K562 (cell line): ENCODE measurements around the gene PEBP1. TPM values are rescaled to one million over a fixed set of nuclear protein-coding genes. Genes with fewer than 3 reads are reported as not detected.

Experiments used
- ZNF12 ChIP-seq: sonication (generic); formaldehyde crosslinking; IDR thresholded peaks from 2 replicates; pipeline ENCODE4 v1.4.0; 2020; ENCODE audit warnings: mild to moderate bottlenecking, missing genetic modification reagents
- polyA plus RNA-seq, 8 experiments: library from polyadenylated mRNA; depleted of rRNA in 4 of 8; stranded (reverse) in 5 of 8; unstranded in 3 of 8; fragments of >200 nt; fragmentation: Nextera tagmentation in 2 of 8; fragmentation: Illumina TruSeq in 1 of 8; extraction: Ambion mirVana in 2 of 8; extraction: Trizol in 1 of 8; gene quantifications; 2 replicates each; pipeline versions ENCODE4 v1.2.1 to v1.2.3, GENCODE V29; 2011 to 2014; ENCODE audit warnings: inconsistent platforms in 1 of 8, missing spikeins in 1 of 8
- total RNA-seq, 7 experiments: library from RNA; depleted of rRNA in 6 of 7; stranded (reverse); fragments of >200 nt in 6 of 7; fragmentation: Illumina TruSeq in 2 of 7; extraction: Trizol in 2 of 7; gene quantifications; 2 replicates each; pipeline versions ENCODE4 v1.2.1 to v1.2.3, GENCODE V29; 2011 to 2021; ENCODE audit warnings: low replicate concordance in 1 of 7
- TF ChIP-seq, protein P1 (sequence below): fragments of 450-650 bp; IDR thresholded peaks from 2 replicates; pipeline ENCODE4 v1.6.1; 2016; ENCODE audit warnings: mild to moderate bottlenecking, moderate library complexity

The PEBP1 gene
- total and polyA plus RNA-seq, 9 of the 15 experiments (the other 6 are each of a cell fraction or from before 2014, with no cell fraction given): 77.3 to 207 (median 153) TPM

GRCh38 chr12:118145113-118145797, 9.3 kb downstream of the PEBP1 start (continued):
- TF ChIP-seq, protein P1, sequence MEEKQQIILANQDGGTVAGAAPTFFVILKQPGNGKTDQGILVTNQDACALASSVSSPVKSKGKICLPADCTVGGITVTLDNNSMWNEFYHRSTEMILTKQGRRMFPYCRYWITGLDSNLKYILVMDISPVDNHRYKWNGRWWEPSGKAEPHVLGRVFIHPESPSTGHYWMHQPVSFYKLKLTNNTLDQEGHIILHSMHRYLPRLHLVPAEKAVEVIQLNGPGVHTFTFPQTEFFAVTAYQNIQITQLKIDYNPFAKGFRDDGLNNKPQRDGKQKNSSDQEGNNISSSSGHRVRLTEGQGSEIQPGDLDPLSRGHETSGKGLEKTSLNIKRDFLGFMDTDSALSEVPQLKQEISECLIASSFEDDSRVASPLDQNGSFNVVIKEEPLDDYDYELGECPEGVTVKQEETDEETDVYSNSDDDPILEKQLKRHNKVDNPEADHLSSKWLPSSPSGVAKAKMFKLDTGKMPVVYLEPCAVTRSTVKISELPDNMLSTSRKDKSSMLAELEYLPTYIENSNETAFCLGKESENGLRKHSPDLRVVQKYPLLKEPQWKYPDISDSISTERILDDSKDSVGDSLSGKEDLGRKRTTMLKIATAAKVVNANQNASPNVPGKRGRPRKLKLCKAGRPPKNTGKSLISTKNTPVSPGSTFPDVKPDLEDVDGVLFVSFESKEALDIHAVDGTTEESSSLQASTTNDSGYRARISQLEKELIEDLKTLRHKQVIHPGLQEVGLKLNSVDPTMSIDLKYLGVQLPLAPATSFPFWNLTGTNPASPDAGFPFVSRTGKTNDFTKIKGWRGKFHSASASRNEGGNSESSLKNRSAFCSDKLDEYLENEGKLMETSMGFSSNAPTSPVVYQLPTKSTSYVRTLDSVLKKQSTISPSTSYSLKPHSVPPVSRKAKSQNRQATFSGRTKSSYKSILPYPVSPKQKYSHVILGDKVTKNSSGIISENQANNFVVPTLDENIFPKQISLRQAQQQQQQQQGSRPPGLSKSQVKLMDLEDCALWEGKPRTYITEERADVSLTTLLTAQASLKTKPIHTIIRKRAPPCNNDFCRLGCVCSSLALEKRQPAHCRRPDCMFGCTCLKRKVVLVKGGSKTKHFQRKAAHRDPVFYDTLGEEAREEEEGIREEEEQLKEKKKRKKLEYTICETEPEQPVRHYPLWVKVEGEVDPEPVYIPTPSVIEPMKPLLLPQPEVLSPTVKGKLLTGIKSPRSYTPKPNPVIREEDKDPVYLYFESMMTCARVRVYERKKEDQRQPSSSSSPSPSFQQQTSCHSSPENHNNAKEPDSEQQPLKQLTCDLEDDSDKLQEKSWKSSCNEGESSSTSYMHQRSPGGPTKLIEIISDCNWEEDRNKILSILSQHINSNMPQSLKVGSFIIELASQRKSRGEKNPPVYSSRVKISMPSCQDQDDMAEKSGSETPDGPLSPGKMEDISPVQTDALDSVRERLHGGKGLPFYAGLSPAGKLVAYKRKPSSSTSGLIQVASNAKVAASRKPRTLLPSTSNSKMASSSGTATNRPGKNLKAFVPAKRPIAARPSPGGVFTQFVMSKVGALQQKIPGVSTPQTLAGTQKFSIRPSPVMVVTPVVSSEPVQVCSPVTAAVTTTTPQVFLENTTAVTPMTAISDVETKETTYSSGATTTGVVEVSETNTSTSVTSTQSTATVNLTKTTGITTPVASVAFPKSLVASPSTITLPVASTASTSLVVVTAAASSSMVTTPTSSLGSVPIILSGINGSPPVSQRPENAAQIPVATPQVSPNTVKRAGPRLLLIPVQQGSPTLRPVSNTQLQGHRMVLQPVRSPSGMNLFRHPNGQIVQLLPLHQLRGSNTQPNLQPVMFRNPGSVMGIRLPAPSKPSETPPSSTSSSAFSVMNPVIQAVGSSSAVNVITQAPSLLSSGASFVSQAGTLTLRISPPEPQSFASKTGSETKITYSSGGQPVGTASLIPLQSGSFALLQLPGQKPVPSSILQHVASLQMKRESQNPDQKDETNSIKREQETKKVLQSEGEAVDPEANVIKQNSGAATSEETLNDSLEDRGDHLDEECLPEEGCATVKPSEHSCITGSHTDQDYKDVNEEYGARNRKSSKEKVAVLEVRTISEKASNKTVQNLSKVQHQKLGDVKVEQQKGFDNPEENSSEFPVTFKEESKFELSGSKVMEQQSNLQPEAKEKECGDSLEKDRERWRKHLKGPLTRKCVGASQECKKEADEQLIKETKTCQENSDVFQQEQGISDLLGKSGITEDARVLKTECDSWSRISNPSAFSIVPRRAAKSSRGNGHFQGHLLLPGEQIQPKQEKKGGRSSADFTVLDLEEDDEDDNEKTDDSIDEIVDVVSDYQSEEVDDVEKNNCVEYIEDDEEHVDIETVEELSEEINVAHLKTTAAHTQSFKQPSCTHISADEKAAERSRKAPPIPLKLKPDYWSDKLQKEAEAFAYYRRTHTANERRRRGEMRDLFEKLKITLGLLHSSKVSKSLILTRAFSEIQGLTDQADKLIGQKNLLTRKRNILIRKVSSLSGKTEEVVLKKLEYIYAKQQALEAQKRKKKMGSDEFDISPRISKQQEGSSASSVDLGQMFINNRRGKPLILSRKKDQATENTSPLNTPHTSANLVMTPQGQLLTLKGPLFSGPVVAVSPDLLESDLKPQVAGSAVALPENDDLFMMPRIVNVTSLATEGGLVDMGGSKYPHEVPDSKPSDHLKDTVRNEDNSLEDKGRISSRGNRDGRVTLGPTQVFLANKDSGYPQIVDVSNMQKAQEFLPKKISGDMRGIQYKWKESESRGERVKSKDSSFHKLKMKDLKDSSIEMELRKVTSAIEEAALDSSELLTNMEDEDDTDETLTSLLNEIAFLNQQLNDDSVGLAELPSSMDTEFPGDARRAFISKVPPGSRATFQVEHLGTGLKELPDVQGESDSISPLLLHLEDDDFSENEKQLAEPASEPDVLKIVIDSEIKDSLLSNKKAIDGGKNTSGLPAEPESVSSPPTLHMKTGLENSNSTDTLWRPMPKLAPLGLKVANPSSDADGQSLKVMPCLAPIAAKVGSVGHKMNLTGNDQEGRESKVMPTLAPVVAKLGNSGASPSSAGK: no peak
- no peak for TF ChIP-seq ZNF12
